T-helper 1 cell treated with Interleukin-12 subunit alpha and Interleukin-12 subunit beta and Interleukin-4 antibody, amounts not matched to agents 30 ng/mL and 1 ng/mL, for 36 hours (primary cell): ENCODE results near the gene MAPK10. TPM values are rescaled to one million over a fixed set of nuclear protein-coding genes. Genes with fewer than 3 reads are reported as not detected.

Experiments
- intact Hi-C: fragments of 100-400 bp; cut with micrococcal nuclease; formaldehyde crosslinking; loops from one replicate; pipeline ENCODE4 v1.15.1; 2024
- total RNA-seq: library from RNA; stranded (reverse); gene quantifications from 2 replicates; pipeline ENCODE4 v1.2.3, GENCODE V29; 2022

Gene MAPK10
- not detected in 2 replicates for total RNA-seq

GRCh38 chr4:86359944-86360478 is at the start of gene MAPK10:
Gene MAPK10, minus strand, starts transcription at chr4:86360053.
- intact Hi-C loops: loop anchor here (1.0 to 5.0 kb wide), 3 partner anchors 184 to 877 kb away; partner anchors contain the start of gene C4orf36

GRCh38 chr4:86403575-86403974 is 43.7 kb upstream of the MAPK10 start:
- intact Hi-C loops: no loop called here

- intact Hi-C loops: no loop called here
These were observed 42.0 kb upstream of the MAPK10 start for GRCh38 chr4:86401826-86402225.

- intact Hi-C loops: no loop called here
These were observed 40.4 kb upstream of the MAPK10 start for GRCh38 chr4:86400216-86400615.

GRCh38 chr4:86398187-86398586 is 38.3 kb upstream of the MAPK10 start:
- intact Hi-C loops: no loop called here

- intact Hi-C loops: no loop called here
These were observed 33.9 kb upstream of the MAPK10 start for GRCh38 chr4:86393749-86394148.

GRCh38 chr4:86389664-86390063 is 29.8 kb upstream of the MAPK10 start:
- intact Hi-C loops: no loop called here

GRCh38 chr4:86388252-86388651 is 28.4 kb upstream of the MAPK10 start:
- intact Hi-C loops: no loop called here

- intact Hi-C loops: no loop called here
These were observed 27.1 kb upstream of the MAPK10 start for GRCh38 chr4:86386817-86387415.

- intact Hi-C loops: no loop called here
These were observed 26.3 kb upstream of the MAPK10 start for GRCh38 chr4:86386201-86386600.

GRCh38 chr4:86381431-86381830 is 21.6 kb upstream of the MAPK10 start:
- intact Hi-C loops: no loop called here

- intact Hi-C loops: no loop called here
These were observed 20.4 kb upstream of the MAPK10 start for GRCh38 chr4:86380181-86380724.

- intact Hi-C loops: no loop called here
These were observed 17.0 kb upstream of the MAPK10 start for GRCh38 chr4:86376850-86377249.

- intact Hi-C loops: no loop called here
These were observed 8.6 kb upstream of the MAPK10 start for GRCh38 chr4:86368433-86368832.

GRCh38 chr4:86367577-86367976 is 7.7 kb upstream of the MAPK10 start:
- intact Hi-C loops: no loop called here

- intact Hi-C loops: no loop called here
These were observed 7.1 kb upstream of the MAPK10 start for GRCh38 chr4:86366920-86367319.

- intact Hi-C loops: loop anchor here (5.0 kb wide), 2 partner anchors 530 to 875 kb away; partner anchors contain the start of gene C4orf36
These were observed 2.7 kb upstream of the MAPK10 start for GRCh38 chr4:86362510-86362909.

GRCh38 chr4:86358257-86358656 is 1.6 kb downstream of the MAPK10 start:
- intact Hi-C loops: no loop called here

GRCh38 chr4:86357608-86358007 is 2.2 kb downstream of the MAPK10 start:
- intact Hi-C loops: no loop called here

- intact Hi-C loops: no loop called here
These were observed 3.2 kb downstream of the MAPK10 start for GRCh38 chr4:86356425-86357210.

- intact Hi-C loops: no loop called here
These were observed 5.5 kb downstream of the MAPK10 start for GRCh38 chr4:86354390-86354789.

- intact Hi-C loops: no loop called here
These were observed 13.5 kb downstream of the MAPK10 start for GRCh38 chr4:86346320-86346719.
